Measurements from ENCODE around the gene PFKL.

GRCh38 chr21:44301141-44301540, 1.3 kb downstream of the PFKL start:
- no peak for TF ChIP-seq CTCF (IDR thresholded peaks at IDR 0.05 in 4 of 5, conservative IDR thresholded peaks at IDR 0.05 in 1 of 5)
- TF ChIP-seq POLR2A (IDR thresholded peaks at IDR 0.05), result no peak

Data from gastrocnemius medialis (tissue), 4 donors.